Activated T-cell treated with anti-CD3 and anti-CD28 coated beads for 4 hours (primary cell): ENCODE data around the gene SVEP1.
"Not testable (repeated sequence)": the region's sequence is repeated elsewhere in the genome, so short reads cannot be mapped to it uniquely, and the experiment has no call there.

Source experiments
- DNase-seq: peaks from one replicate; pipeline ENCODE4 v3.0.0-alpha.2; 2020

SVEP1 gene

DNA sequence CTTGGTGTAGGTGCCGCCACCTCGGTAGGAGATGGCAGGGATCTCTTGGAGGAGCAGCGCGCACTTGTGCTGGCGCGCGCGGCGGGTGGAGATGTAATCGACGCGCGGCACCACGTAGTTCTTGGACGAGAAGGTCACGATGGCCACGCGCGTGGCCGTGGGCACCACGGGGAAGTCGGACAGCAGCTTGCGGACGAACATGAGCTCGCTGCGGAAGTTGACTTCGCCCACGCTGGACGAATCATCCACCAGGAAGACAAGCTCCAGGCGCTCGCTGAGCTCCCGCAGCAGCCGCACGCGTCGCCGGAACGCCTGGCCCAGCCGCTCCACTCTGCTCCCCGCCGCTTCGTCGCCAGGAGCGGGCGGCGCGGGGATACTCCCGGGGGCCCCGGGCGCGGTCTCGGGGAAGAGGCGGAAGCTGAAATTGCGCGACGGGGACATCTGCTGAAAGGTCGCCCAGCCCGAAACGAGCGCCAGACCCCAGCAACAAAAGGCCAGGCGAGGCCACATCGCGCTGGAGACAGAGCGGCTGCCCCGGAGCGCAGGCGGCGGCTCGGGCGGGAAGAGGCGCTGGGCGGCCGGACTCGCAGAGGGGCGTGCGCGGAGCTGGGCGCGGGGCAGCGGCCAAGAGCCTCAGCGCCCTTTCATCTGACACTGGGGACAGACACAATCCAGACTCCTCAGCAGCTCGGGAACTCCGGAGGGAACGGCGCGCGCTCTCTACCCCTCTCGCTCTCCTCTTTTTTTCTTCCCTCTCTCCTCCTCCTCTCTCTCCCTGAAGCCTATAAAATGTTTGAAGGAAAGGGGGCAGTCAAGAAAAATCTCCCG lies at the start of gene SVEP1:
Gene SVEP1, minus strand, starts transcription at position 708 of the 828 bp plus-strand sequence. Its CDS starts 198 bp downstream, at position 510.
- DNase-seq, result no peak

DNA sequence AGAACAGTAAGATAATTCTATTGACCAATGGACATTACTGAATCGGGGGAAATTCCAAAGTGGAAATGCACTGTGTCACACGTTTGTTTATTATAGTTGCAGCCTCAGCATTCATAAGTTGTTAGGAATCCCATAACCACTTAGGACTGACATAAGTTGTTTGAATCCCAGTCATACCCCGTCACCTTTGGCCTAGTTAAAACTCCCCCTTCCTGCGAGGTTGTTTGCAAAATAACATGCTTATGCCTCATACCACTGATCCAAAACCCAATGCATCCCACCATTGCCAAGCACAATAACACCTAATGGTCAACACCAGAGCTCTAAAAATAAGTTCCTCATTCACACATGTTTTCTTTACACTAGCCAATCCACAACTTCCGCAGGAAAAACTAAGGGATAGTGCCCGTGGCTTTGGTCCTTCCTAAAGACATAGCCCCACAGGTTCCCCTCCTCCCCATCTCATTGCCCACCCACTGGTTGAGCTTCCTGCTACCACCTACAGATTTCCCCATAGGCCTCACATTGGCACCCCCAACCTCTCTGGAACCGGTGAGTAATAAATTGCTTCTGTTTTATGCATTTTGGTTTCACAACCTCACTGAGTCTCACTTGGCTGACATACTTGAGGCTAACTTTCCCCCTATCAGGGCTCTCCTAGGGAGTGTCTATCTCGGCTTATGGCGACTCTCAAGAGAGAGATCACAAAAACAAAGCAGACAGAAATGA lies 46.7 kb upstream of the SVEP1 start:
- no peak for DNase-seq

DNA sequence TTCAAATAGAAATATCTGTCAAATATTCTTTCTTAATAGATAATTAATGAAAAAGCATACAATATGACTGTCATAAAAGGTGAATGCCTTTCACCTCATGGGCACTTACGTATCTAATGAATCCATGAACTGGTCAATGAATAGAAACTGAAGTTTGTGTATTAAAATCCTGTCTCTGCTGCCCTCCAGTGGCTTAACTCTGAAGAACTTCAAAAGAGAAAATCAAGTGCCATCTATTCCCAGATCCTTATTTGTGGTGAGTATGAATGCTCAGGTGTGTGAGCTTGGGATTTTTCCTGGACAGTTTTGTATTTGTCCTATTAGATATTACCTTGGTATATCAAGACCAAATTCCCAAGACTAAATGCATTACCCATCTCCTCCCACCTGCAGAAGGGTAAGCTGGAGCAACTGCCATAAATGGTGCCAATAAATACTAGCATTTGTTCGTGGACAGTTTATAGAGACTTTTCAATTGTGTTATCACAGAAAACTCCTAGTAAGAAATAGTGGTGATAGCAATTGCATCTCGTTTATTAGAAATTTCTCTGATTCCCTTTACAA lies 44.0 kb upstream of the SVEP1 start:
- DNase-seq, result no peak

DNA sequence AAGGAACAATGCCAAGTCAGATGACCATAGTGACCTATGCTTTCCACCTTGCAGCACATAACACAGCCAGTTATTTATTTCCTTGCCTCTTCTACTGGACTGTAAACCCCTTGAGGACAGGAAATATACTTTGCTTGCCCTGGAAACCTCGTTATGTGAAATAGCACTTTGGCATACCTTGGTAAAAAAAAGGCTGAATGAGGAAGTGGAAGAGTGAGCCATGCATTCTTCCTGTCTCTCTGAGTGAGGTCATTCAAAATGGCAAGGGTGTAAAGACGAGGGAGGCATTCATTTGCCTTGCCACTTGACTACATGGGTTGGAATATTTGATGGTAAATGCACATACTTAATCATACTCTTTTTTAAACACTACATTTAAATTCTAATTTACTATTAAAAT lies 42.8 kb upstream of the SVEP1 start:
- DNase-seq, result no peak

DNA sequence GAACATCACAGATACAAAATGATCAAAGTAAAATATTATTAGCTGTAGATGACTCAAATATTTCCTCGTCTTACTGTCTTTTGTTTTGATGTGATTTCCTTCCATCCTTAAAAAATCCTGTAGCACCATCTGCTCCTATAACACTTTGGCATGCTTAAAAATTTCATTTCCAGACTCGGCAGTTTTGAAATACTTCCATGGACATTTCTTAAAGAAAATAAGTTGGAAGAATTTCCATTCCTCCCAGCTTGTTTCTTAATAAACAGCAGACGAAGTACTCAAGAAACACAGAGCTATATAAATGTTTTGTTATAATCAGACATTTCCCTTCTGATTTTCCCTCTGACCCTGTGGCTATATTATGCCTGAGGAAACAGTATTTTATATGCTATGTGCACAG lies 41.2 kb upstream of the SVEP1 start:
- no peak for DNase-seq

DNA sequence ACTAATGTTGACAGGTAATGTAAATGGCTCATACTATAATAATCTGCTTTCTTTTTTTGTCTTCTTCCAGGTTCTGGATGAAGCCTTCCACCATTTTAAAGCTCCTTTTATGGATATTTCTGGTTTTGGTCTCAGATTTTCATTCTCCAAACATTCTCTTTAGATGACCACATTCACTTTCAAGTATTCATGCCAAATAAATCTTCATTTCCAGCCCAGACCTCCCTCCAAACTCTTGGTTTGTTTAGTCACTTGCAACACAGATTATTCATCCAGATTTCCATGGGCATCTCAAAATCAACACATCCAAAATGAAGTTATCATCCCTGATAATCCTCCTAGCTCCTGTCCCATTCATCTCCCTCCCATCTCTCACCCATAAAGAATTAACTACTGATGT lies 40.3 kb upstream of the SVEP1 start:
- no peak for DNase-seq

DNA sequence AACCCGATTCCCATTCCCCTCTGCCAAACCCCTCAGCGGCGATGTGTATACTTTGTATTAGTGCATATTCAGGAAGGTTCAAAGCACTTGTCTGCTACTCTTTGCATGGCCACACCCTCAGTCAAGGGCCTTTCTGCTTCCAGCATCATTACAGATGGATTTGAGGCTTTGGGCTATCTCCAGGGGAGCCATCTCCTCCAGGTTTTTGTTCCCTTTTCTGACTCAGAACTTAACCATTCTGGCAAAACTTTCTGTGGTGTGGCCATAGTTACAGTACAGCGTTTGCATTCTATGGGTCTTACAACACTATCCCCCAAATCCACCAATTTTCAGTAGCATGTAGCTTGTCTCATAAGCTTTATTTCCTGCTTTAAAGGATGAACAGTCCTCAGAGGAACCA lies 36.0 kb upstream of the SVEP1 start:
- DNase-seq, result no peak

DNA sequence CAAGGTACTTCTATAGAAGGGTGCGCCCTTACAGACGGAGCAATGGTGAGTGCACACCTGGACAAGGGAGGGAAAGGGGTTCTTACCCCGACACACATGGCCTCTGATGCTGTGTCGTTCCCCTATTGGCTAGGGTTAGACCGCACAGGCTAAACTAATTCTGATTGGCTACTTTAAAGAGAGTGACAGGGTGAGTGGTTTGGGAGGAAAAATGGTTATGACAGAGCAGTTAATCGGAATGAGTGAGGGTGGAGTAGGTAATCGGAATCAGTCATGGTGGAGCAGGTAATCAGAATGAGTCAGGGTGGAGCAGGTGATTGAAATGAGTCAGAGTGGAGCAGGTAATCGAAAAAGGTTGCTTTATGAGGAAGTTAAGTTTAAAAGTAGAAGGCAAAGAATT lies 35.0 kb upstream of the SVEP1 start:
- not testable (repeated sequence) for DNase-seq

DNA sequence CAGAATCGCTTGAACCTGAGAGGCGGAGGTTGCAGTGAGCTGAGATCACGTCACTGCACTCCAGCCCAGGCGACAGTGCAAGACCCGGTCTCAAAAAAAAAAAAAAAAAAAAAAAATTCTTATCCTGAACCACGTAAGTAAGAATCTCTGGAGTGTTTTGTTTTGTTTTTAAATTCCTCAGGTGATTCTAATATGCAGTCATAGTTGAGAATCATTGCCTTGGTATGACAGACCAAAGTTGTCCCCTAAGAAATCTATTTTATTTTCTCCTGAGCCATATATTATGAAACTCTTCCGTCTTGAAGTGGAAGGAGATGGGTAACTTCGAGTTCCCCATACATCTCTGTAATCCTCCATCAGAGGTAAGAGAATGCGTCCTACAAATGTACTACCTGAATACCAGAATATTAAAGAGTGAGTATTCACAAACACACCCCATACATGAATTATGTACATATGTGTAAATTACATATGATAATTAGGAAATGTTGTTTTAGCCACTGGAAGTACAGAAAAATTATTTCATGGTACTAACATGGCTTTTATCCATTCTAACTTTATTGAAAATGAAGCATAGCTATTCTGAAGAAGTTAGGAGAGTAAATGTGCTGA lies 26.7 kb upstream of the SVEP1 start:
- DNase-seq, result no peak

DNA sequence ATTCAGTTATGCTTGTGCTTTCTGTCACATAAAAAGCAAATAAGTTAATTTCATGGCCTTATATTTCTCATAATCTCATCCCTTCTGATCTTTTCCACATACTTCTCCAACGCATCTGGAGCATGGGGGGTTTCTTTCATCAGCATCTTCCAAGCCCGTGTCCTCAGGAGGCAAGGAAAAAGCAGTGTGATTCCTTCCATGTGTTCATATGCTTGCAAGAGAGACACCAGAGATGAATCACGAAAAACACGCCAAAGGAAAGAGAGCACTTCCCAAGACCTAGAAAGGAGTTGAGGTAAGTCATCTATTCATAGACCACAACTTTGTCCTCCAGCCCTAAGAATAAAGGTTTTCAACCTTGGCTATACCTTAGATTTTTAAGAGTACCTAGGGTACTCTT lies 26.0 kb upstream of the SVEP1 start:
- no peak for DNase-seq

DNA sequence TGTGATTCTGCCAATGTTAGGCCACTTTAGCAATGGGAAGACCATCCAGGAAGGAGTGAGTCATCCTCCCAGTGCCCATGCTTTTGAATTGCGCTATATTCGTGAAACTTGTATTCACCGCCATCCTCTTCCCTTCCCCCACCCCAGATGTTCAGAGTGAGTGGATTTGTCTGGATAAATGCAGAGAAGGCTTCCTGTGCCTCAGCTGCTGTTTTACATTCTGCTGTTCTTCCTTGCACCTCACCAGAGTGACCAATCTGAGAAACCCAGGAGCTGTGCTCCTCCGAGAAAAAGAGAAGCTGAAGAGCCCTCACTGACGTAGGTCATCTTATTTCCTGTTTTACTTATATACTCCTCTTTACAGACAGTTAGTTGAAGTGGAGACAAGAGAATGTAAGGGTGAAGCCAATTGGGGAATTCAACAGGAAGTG lies 24.6 kb upstream of the SVEP1 start:
- no peak for DNase-seq

DNA sequence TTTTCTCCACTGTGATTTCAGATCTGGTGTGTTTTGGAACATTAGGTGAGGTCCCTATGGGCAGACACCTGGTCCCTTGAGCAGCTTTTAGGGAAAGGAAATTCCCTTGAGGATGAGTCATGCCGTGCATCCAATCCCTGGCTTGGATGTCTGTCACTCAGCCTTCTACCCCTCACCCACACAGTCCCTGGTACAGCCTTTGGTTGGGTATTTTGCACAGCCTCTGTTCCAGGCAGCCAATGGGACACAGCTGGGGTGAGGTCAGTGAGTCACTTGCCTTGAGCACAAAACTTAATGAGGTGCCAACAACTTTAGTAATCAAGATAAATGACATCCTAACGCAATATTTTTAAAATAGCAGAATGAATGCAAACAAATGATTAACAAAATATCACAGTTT lies 22.7 kb upstream of the SVEP1 start:
- no peak for DNase-seq

DNA sequence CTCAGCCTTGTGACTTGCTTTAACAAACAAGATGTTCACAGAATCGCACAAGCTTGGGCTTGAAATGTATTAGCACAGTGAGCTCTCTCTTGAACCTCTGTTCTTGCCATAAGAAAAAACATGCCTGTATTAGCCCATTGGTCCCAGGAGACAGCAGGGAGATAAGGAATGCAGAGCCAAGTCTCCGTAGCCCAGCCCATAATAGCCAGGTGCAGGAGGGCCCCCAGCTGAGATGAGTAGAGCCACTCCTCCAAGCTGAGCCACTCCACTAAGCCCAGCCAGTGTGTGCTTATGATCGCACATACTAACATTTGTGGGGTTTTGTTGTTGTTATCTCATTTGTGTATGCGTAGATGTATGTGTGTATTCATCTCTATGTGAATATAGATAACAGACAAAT lies 21.6 kb upstream of the SVEP1 start:
- DNase-seq, result no peak

DNA sequence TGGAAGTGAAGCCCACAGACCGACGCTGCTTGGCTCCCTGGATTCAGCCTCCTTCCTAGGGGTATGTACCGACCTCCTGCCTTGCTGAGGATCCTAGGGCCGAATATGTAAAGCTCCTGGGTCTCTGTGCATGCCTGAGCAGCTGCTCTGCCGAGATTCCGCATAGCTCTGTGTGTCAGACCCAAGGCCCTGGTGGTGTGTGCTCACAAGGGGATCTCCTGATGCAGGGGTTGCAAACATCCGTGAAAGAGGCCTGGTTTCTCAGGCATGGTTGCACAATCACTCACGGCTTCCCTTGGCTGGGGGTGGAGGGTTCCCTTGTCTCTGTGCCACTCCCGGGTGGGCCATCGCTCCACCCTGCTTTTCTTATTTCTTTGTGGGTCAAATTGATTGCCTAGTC lies 19.9 kb upstream of the SVEP1 start:
- no peak for DNase-seq

DNA sequence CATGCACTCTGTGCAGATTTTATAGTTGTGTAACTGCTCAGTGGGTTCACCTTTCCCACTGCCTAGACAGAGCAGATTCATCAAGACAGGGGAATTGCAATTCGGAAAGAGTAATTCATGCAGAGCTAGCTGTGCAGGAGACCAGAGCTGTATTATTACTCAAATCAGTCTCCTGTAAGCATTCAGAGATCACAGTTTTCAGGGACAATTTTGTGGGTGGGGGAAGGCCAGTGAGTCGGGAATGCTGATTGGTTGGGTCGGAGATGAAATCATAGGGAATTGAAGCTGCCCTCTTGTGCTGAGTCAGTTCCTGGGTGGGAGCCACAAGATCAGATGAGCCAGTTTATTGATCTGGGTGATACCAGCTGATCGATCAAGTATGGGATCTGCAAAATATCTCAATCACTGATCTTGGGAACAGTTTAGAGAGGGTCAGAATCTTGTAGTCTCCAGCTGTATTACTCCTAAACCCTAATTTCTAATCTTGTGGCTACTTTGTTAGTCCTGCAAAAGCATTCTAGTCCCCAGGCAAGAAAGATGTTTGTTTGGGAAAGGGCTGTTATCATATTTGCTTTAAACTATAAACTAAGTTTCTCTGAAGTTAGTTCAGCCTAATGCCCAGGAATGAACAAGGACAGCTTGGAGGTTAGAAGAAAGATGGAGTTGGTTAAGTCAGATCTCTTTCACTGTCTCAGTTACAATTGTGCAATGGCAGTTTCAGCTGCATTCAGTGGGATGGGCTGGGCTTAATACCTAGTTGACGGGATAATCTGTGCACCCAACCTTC lies 12.7 kb upstream of the SVEP1 start:
- no peak for DNase-seq

DNA sequence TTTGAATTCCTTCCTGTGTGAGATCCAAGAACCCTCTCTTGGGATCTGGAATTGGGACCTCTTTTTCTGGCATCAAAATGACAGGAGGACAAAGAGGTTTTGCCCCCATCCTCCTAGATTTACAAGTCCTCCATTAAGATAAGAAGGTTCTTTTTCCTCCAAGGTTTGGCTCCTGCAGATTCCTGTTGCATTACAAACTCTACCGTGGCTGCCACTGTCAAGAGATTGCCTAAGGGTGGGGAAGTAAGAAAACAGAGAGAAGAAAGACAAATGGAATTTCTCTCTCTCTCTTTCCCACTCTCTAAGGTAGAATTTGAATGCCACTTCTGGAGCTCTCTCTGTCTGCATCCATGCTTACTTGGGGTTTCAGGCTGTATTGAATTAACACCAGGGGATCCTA lies 12.0 kb upstream of the SVEP1 start:
- no peak for DNase-seq

DNA sequence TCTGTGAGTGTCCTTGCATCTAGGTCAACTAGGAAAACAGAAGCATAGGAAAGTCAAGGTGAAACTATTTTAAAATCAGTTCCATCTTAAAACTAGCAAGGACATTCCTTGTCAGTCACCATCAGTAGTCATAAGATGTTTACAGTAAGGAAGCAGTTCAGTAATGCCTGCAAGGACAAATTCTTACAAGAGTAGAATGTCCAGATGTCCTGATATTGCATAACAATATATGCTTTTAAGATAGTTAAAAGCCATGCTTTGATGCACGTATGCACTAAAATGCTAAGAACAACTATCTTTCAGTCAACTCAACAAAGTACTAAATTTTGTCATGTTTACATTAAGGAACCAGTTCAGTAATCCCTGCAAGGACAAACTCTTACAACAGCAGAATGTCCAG lies 11.3 kb upstream of the SVEP1 start:
- no peak for DNase-seq

DNA sequence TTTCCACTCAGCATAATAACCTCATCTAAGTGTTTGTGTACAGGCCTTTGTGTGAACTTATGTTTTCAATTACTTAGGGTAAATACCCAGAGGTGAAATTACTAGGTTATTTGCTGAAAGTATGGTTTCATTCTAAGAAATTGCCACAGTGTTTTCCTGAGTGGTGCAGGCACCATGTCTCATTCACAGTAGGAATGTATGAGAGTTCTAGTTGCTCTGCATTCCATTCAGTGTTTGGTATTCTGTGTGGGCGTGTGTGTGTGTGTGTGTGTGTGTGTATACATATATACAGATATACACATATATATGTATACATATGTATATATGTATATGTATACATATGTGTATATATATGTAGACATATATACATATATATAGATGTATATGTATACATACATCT lies 8.8 kb upstream of the SVEP1 start:
- no peak for DNase-seq

DNA sequence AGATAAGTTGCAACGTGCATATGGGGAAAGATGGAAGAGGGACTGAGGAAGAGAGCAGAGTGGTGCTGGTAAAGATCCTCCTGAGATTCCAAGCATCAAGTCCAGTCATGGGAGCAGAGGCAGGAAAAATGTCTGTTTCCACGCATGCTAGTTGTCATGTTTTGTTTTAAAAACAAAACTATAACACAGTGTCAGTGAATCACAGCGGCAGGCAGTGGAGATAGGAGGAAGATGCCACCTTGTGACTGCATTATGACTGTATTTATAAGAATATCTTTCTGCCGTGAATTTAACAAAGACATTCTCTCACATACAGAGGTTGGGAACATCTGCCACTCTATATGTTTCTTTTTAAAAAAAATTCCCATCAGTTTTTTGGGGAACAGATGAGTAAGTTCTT lies 3.7 kb upstream of the SVEP1 start:
- DNase-seq, result no peak

DNA sequence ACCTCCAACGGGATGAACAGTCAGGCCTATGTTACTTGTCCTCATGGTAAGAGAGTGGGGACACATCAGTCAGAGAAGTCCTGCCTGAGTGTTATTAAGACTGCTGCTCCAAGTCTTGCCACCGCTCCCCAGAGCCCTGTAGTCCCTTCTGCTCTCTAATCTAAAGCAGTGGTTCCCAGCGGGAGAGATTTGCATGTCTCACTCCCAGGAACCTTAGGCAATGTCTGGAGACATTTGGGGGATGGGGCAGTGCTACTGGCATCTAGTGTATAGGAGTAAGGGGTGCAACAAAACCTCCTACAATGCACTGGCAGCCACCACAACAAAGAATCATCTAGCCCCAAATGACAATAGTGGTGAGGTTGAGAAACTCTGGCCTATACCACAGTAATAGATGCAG lies 2.6 kb upstream of the SVEP1 start:
- no peak for DNase-seq

DNA sequence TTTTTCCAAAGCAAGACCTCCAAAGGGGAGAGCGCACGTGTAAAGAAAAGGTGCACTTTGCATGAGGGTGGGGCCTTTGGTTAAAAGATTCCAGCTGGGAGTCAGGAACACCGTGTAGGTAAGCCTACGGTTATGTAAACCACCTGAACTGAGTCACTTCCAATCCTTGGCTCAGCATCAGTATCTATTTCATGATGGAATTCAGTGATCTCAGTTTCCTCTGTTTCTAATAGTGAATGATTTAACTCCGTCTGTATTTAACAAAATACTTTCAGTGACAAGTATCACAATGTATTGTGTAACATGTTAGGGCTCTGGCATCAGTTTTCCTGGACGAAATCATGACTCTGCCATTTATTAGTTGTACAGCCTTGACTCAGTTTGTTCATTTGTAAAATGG lies 1.3 kb upstream of the SVEP1 start:
- DNase-seq, result no peak

DNA sequence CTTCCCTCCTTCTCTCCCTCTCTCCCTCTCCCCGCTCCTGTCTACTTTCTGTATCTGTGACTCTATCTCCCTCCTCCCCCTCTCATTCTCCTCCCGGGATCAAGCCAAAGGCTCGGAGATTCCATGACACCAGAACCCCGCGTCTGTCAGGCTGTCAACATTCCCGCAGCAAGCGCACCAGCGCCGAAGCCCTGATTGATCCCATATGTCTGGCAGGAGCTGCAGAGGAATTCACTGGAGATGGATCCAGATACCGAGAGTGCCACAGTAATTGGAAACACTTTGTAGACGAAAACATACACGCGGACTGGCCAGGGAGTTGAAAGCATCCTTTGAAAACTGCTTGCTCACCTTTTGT lies 300 bp upstream of the SVEP1 start:
- no peak for DNase-seq

DNA sequence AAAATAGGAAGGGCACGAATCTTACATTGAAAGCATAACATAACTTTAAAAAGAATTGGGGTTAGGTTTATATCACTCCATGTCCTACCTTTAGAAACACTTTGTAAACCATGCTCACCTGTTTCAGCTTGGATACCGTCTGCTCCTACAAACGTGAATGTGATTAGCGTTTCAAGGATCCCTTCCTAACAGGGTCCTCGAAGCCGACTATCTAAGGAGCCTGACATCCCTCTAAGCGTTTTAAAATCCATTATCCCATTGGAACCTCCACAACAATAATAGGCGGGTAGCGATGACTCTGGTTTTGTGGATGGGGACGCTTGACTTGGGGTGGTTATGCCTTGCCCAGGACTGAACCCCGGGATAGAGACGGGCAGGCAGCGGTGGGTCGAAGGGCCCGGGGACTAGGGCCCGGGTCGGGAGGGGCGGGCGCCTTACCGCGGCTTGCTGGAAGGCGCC lies 937 bp downstream of the SVEP1 start:
- no peak for DNase-seq
